GM21360 (cell line): Measurements from ENCODE around the gene PCK1.

ENCODE experiments used
- ATAC-seq: cut with Tn5 transposase; IDR thresholded peaks from one replicate; pipeline ENCODE4 v1.9.1; 2021; ENCODE audit warnings: mild to moderate bottlenecking, moderate library complexity; ENCODE audit not compliant: unreplicated experiment

PCK1 gene

DNA sequence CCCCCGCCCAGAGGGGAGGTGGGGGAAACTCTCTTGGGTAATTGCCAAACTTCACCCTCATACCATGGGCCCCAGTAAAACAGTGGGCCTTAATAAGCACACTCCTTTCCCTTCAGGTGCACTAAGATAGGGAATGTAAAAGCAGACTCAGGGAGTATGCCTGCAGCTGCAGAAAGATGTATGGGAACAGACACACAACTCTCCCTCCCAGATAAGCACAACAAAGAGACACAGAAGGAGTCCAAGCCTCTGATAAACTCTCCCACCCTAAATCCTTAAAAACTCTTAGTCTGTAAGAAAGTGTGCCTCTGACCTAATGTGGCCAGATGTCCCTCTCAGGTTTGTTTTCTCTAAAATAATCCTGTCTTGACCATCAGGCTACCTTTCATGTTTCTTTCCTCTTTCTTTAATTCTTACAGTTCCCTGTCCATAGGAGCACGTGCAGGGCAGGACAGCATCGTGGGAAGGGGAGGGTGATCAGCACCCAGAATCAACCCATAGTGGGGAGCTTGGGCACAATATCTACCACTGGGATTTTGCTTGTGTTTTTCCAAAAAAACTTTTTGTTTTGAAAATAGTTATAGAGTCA lies 24.7 kb upstream of the PCK1 start:
- no peak for ATAC-seq

DNA sequence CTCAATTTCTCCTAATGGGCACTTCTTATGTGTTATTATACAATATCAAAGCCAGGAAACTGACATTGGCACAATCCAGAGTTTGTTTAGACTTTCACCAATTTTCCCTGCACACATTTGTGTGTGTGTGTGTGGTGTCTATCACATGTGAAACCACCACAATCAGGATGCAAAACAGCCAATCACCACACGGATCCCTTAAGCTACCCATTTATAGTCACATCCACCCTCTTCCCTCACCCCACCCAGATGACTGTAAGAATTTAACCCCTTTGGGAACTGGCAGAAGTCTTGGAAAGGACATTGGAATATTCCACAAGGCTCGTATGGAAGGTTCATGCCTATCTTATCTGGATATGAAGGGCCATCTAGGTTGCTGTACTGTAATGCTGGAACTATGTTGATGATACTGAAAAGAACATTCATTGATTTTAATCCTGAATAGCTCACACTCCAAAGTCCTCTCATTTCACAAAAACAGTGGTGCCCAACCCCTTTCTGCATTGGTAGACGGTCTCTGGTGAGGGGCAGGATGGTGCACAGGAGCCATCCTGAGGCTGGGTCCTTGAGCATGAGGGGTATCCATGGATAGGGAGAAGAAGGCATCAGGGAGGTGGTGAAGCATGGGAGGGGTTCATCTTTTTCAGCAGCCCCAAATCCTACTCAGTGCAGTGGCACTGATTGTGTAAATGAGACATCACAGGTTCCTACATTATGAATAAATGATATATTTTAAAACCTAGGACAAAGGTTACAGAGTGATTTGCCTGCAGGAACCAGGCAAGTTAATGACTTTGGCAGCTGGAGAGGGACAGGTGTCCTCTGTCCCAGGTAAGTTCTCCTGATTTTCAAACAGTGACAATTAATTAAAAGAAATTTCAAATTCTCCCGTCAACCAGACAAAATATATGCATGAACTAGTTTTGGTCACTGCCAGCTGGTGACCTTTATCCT lies 23.9 kb upstream of the PCK1 start:
- ATAC-seq: no peak

DNA sequence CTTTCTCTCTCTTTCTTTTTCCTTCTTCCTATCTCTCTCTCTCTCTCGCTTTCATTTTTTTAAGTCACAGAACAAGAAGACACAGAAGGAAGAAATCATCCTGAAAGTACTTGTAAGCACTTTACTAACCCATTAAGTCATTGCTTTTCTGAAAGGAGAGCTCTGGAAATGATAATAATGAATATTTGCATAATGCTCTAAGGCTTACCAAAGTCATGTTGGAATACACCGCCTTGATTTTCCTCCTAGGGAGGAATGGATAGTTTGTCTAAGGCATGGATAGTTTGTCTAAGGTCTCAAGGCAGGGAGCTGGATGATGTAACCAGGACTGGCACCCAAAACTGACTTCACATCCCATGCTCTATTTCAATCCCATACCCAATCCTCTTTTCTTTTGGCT lies 23.1 kb upstream of the PCK1 start:
- ATAC-seq: no peak

DNA sequence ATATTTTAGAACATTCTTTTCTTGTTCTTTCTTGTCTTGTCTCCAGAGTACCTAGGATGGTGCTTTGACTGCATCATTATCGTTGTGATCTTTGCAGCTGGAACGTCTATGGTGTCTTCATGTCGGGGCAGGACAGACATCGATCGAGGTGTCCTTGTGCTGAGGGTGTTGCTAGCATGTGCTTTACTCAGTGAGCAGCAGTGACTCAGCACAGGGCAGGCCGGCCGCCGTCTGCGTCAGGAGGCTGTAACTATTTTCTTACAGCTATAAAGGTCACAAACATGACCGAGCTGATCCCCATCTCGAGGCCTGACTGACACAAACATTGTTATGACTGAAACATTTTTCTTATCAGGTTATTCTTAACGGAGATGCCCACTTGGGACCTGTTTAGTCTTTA lies 21.0 kb upstream of the PCK1 start:
- ATAC-seq: no peak

DNA sequence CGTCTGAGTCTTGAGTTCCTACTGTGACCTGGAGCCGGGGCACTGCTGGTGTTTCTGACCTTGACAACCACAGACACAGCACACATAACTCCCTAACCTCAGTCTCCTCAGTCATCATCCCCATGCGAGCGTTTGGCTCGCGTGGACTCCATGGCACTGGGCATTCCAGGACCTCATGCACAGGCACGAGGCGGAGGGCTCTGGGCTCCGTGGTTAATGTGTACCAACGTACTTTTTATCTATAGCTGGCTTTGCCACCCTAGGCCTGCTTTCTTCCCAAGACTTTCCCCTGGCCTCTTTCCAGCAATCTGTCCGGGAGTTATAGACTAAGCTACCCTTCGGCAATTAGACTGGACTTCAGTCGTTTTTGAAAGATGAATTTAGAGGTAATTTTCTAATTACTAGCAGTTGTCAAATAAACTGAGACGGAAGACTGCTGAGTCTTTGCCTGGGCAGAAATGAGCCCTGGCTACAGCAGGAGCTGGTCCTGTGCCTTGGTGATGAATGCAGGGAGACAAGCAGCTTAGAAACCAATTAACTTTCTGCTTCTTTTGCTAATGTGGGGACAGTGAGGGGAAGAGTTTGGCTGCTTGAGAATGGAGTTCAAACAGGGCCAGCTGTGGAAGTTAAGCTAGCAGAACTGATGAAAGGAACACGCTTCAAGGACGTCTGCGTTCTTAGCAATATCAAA lies 19.9 kb upstream of the PCK1 start:
- ATAC-seq: no peak

DNA sequence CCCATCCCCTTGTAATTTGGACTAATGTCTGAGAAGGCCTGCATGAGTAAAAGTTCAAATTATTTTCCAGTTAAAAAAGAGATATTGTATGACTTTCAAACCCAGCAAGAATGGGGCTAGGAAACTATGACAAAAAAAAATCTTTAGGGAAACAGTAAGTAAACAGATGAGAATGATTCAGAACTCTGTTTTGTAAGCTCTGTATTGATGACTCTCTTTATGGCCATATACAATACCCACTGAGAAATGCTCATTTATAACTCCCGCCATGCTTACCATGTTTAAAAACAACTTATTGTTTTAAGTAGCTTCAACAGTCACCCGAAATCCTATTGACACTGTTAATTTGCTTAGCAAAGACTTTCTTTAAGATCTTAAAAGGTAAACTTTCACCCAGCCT lies 17.2 kb upstream of the PCK1 start:
- ATAC-seq: no peak

DNA sequence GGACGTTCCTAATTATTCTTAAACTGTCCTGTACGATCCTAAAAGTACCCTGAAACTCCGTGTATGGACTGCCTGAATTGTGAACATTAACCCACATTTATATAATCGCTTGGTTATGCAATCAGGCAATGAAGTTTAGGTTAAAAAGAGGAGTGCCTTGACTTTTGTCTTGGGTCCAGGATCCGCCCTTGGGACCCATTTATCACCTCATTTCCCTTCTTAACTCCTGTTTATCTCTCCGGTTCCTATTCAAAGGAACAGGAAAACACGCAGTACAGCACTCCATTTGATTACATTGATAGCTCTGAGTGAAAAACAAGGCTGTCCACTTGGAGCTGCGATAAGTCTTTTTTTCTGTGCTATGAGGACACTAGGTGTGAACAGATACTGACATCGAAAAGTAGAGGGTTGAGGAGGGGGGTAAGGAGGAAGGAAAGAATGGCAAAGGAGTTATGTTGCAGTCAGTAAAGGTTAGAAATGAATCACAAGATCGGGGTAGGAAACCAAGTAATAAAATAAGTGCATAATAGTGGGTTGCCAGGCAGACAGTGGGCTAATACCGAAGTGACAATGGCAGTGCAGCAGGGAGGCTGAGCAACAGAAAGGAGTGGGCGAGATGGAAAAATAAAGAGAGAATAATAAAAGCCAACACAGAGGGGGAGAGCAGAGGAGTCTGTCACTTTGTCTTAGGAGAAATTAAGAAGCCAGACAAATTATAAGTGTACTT lies 15.9 kb upstream of the PCK1 start:
- ATAC-seq: no peak

DNA sequence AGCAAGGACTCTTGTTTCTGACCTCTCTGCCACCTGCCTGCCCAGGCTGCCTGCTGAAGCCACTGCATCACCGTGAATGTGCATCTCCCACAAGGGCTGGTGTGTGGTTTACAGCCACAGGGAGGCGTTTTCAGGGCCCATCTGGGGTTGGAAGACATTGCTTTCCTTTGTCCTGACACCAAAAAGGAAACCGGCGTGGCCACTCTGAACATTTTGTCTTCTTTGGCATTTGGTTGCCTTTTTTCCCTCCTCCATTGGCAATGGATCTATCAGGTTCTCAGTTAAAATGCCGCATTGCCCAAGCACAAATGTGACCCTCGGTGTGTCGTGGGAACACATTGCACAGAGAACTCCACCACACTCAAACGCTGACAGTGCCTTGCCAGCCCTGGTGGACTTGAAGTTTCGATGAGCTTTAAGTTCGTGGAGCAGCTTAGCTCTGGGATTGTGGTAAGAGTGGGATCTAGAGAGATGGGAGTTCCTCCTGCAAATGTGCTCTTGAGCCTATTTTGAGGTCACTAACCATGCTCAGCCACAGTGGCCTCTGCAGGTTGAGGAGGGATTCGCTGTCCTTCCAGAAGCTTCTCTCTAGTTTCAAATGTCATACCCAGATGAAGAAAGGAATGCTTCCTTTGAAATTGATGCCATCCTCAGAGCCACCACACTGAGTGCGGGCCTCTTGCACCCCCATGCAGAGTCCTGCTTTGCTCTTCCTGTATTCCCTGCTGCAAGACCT lies 14.8 kb upstream of the PCK1 start:
- no peak for ATAC-seq

DNA sequence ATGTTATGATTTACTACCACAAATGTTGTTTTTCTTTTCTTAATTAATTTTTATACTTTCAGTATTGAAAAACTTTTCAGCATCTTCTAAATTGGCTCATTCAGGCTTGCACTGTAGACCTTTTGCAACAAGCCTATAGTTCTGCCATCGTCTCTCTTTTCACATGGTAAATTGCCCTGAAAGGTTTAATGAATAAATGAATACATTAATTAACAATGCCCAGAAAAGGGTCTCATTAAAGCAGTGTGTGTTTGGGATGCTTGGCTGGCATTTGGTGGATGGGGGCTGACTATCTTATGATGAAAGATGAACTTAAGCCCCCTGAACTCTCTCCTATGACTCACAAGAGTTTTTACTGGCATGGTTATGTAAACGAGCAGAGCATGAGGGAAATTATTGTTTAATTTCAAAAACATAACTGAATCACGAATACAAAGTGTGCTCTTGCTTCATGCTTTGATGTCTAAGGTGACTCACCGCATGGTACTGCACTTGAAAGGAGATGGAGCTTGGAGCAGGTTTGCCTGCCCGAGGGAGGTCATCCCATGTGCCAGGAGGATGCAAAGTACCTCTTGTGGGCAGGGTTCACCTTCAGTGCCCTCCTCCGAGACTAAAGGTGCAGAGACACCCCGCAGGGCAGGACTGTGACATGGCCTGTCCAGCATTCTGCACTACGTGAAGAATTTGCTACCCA lies 13.8 kb upstream of the PCK1 start:
- ATAC-seq: no peak

DNA sequence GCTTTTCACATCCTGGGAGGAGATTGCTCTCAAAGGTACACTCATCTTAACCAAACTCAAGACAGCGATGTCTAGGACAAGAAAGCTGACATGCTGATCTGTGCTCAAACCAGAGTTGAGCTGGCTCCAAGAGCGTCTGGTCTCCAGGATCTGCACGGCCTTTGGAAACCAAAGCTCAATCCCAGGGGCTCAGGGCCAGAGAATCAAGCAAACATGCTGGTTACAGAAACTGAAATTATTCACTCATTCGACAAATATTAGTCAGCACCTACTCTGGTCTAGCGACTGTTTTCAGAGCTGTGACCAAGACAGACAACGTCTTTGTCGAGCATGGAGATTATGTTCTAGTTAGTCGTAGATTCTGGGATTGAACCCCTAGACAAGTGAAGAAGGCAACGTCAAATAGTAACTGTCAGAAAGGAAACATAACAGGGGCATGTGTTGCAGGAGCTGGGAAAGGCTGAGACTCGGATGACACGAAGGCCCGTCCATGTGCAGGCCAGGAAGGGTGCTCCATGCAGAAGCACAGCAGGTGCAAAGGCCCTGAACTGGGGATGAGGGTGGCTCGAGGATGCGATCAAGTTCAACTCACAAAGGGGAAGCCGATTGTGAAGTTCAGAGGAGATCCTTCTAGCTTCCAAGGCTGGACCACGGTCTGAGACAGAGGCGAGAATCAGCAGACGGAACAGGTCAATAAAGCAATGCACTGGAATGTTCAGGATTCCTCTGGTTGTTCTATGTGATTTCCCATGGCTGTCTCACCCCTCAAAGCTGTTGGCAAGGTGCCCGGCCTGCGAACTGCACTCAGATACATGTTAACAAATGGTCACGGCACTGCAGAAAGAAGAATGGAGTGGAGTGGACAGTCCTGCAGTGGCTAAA lies 12.5 kb upstream of the PCK1 start:
- ATAC-seq: no peak

DNA sequence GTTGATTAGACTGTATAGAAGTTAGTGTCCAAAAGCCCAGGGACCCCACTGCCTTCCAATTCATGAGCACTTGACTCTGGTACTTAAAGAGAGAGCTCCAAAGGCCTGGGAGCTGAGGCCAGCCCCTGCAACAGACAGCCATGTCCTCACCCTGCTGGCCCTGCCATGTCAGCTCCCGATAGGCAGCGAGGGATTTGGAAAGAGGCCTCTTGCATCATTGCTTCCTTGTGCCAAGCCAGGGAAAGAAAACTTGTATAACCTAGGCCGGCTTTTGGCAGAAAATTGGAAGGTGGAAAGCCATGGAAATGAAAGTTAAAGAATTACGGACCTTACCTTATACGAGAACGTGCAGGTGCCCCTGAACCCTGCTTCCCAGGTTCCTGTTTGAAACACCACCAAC lies 8.4 kb upstream of the PCK1 start:
- no peak for ATAC-seq

DNA sequence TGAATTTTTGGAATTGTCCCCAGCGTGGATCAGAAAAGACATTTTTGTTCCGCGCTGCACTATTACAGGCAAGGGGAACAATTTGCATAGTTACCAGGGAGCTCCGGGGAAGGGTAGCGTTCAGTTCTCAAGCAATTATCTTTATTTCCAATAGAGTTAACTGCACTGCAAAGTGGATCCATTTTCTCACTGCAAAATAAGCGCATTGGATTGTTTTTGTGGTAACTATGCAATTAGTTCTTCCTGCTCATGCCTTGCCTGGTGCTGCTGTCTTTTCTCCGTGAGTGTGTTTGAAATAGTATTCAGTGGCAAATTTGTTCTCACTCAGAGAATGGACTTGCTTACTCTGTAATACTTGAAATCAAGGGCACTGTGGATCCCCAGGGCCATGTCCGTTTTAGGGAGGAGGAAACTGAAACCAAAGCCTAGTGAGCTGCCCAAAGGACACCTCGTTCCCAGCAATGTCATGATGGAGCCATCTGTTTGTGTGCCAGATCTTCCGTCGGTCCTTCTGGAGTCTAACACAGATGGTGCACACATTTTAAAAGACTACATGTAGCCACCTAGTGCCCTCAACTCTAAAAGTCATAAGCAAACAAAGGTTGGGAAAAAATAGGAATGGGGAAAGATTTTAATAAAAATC lies 7.4 kb upstream of the PCK1 start:
- ATAC-seq: no peak

DNA sequence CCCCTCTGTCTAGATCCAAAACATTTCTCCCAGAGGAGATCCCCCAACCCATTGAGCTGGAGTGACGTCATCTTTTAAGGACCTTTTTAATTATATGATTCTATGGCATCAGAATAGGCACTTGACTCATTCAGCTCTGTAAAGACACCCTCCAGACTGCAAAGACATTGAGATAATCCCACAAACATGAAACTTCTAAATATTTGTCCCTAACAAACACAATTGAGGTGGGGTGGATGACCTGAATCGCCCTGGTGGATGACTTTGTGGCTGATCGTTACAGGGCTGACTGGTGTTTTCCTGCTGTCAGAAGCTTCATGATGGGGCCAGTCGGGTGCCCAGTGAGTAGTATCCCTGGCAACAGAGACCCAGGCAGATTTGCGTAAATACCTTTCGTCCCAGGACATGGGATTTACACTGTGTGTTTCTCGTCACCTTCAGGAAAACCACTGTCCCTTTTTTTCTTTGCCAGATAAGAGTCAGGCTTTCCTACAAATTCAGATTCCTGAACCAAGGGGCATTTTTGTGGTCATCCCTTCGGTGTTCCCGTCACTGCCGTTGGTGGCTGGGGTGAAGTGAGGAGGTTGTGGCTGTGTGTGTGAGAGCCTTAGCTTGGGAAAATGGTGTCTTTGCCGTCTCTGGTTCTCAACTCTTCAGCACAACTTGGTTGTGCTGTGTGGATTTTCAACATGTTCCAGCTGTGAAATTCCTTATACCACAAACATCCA lies 5.3 kb upstream of the PCK1 start:
- no peak for ATAC-seq

DNA sequence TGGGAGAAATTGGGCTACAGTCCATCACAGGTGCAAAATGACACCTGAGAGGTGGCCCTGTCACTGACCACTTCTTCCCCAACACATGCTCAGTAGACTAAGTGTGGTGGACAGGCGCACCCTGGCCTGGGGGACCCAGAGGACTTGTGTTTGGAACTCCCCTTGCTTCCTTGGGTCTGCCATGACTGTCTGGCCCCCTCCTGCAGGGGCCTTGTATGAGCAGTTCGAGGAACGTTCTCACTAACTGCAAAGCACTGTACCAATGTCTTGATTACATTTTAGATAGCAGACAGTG lies 4.0 kb upstream of the PCK1 start:
- ATAC-seq: no peak

DNA sequence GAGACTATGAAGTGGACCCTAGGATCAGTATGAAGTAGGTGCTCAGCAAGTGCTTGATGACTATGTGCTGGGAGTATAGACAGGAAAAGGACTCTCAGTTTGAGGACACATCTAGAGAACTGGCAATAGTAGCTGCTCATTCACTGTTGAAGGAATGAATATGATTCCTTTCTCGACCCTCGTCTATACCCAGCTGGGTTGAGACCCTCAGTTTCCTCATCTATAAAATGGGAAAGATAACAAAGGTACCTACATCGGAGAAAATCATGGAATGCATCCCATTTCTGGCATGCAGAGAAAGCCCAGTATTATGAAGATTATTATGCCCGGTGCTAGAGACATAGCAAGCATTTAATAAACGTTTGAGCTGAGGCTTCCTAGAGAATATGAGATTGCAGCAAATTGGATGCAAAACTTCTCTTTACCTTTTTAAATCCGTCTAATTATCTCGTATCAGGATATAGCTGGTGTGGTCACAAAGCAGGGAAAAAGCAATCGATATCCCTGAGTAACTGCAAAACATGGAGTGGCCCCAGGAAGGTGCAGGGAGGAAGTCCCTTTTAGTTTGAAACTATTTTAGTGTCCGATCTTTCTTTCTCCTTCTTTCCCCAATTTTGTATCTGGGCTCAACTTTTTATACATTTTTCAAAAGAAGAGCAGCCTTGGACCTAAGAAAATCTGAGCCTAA lies 2.8 kb upstream of the PCK1 start:
- ATAC-seq: no peak

DNA sequence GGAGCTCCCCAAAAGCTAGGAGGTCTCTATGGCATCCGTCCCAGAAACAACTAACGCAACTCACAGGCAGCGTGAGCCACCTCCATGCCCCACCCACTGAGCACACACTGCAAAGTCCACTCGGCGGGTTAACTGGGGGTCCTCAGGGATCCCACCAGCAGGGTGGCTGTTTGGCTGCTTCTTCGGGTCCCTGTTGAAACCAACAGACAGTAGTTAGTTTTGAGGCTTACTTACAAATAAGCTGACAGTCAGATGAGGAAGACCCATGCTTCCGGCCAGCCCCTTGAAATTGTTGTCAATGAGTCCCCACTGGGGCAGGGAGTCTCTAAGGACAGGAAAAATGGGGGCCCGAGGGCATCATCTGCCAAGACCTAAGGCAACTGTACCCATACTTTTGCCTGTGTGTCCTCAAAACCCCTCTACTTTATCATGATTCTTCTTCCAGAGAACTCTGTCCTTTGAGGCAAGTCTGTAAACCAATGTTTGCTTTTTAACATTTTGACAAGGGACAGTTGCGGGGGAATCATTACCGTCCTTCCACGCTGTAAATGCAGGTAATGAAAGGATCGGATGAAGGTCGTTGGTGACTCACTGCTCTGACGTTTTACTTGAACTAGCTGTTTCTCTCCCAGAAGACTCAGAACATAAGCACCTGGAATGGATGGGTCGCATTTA lies 2.2 kb upstream of the PCK1 start:
- ATAC-seq: no peak

DNA sequence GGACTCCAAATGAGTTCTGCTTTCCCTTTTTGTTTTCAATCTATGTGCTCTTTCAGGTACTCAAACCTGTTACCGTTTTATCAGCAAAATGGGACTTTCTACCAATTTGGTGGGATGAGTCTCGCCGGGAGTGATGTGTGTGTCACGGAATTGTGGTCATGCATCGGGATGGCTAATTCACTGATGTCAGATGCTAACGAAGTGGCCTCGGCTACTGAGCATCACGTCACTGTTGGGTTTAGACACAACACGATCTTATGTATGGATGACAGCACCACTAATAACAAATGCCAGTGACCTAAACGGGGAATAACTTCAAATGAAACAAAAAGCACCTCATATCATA lies 1.6 kb upstream of the PCK1 start:
- no peak for ATAC-seq
